ENCODE results near the gene AGAP9. TPM values are rescaled to one million over a fixed set of nuclear protein-coding genes. Genes with fewer than 3 reads are reported as not detected.

AGAP9 gene
- total and polyA plus RNA-seq, 2 of the 13 experiments (the other 11 are each of a cell fraction or from before 2014, with no cell fraction given) = 5.1 to 12.0 TPM

DNA sequence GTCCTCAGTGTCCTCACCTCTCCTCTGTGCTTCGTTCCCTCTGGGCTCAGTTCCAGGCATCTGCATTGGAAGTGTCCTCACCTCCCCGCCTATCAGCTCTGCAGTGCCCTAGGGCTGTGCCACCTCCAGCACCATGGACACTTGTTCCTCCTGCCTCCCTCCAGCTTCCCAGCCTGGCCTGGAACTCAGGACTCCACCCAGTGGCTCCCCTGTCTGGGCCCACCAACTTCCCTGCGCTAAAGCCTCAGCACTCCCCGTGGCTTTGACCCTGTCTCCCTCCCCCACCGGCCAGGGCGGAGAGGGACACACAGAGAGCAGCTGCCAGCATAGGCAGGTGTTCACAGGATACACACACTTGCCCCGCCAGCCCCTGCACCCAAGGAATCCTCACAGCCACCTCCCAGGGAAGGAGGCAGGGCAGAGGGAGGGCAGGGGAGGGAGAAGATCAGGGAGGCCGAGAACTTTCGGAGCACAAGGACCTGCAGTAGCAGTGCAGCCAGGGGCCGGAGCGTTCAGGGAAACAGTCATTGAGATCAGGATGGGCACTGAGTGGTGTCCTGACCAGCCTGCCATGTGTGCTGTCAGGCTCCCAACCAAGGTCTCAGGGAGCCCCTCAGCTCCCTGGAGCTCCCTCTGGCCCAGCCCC lies 70.8 kb downstream of the AGAP9 start:
- ChIA-PET CTCF (ENCODE audit: low intra/inter-chr PET ratio, low total read pairs) (no interaction called here), POLR2A (no interaction called here)
- WGBS (ENCODE audit: low lambda C conversion rate) = 25% methylated on average over 10 of the region's 11 CpGs
- in situ Hi-C loops (cut with HindIII; ENCODE audit: extremely low pct_ligation_motif_present, low pct_unique_long_range_greater_than_20kb) = no loop called here
- DNase-seq (ENCODE audit: low spot score) (no peak), ATAC-seq (peak; percentile 15; the same call in 2 of the 3 replicates), FAIRE-seq (no peak)
- TF ChIP-seq, protein P1, sequence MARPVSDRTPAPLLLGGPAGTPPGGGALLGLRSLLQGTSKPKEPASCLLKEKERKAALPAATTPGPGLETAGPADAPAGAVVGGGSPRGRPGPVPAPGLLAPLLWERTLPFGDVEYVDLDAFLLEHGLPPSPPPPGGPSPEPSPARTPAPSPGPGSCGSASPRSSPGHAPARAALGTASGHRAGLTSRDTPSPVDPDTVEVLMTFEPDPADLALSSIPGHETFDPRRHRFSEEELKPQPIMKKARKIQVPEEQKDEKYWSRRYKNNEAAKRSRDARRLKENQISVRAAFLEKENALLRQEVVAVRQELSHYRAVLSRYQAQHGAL (CRISPR knock-in tag; IDR thresholded peaks at IDR 0.05; ENCODE audit: not compliant biosample characterization) = no peak
- TF ChIP-seq, protein P2, sequence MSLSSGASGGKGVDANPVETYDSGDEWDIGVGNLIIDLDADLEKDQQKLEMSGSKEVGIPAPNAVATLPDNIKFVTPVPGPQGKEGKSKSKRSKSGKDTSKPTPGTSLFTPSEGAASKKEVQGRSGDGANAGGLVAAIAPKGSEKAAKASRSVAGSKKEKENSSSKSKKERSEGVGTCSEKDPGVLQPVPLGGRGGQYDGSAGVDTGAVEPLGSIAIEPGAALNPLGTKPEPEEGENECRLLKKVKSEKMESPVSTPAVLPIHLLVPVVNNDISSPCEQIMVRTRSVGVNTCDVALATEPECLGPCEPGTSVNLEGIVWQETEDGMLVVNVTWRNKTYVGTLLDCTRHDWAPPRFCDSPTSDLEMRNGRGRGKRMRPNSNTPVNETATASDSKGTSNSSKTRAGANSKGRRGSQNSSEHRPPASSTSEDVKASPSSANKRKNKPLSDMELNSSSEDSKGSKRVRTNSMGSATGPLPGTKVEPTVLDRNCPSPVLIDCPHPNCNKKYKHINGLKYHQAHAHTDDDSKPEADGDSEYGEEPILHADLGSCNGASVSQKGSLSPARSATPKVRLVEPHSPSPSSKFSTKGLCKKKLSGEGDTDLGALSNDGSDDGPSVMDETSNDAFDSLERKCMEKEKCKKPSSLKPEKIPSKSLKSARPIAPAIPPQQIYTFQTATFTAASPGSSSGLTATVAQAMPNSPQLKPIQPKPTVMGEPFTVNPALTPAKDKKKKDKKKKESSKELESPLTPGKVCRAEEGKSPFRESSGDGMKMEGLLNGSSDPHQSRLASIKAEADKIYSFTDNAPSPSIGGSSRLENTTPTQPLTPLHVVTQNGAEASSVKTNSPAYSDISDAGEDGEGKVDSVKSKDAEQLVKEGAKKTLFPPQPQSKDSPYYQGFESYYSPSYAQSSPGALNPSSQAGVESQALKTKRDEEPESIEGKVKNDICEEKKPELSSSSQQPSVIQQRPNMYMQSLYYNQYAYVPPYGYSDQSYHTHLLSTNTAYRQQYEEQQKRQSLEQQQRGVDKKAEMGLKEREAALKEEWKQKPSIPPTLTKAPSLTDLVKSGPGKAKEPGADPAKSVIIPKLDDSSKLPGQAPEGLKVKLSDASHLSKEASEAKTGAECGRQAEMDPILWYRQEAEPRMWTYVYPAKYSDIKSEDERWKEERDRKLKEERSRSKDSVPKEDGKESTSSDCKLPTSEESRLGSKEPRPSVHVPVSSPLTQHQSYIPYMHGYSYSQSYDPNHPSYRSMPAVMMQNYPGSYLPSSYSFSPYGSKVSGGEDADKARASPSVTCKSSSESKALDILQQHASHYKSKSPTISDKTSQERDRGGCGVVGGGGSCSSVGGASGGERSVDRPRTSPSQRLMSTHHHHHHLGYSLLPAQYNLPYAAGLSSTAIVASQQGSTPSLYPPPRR (CRISPR knock-in tag; IDR thresholded peaks at IDR 0.05; ENCODE audit: borderline replicate concordance) = no peak
- TF ChIP-seq SIN3B (IDR thresholded peaks at IDR 0.05; ENCODE audit: low read length) (no peak), CEBPG (CRISPR knock-in tag; IDR thresholded peaks at IDR 0.05) (no peak), ZNF549 (CRISPR knock-in tag; IDR thresholded peaks at IDR 0.05) (no peak), ZNF138 (CRISPR knock-in tag; IDR thresholded peaks at IDR 0.05; ENCODE audit: low read depth) (no peak), ZNF558 (CRISPR knock-in tag; IDR thresholded peaks at IDR 0.05; ENCODE audit: borderline replicate concordance) (no peak), ZNF652 (CRISPR knock-in tag; IDR thresholded peaks at IDR 0.05; ENCODE audit: borderline replicate concordance, low read depth) (no peak), HOXA3 (CRISPR knock-in tag; IDR thresholded peaks at IDR 0.05) (no peak)
- TF ChIP-seq, protein P3, sequence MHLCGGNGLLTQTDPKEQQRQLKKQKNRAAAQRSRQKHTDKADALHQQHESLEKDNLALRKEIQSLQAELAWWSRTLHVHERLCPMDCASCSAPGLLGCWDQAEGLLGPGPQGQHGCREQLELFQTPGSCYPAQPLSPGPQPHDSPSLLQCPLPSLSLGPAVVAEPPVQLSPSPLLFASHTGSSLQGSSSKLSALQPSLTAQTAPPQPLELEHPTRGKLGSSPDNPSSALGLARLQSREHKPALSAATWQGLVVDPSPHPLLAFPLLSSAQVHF (CRISPR knock-in tag; IDR thresholded peaks at IDR 0.05) = no peak
- TF ChIP-seq, protein P4, sequence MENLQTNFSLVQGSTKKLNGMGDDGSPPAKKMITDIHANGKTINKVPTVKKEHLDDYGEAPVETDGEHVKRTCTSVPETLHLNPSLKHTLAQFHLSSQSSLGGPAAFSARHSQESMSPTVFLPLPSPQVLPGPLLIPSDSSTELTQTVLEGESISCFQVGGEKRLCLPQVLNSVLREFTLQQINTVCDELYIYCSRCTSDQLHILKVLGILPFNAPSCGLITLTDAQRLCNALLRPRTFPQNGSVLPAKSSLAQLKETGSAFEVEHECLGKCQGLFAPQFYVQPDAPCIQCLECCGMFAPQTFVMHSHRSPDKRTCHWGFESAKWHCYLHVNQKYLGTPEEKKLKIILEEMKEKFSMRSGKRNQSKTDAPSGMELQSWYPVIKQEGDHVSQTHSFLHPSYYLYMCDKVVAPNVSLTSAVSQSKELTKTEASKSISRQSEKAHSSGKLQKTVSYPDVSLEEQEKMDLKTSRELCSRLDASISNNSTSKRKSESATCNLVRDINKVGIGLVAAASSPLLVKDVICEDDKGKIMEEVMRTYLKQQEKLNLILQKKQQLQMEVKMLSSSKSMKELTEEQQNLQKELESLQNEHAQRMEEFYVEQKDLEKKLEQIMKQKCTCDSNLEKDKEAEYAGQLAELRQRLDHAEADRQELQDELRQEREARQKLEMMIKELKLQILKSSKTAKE (CRISPR knock-in tag; IDR thresholded peaks at IDR 0.05; ENCODE audit: borderline replicate concordance) = no peak
- Histone ChIP-seq H3K9me3 (ENCODE audit: low read length) (no peaks in the 10 kb centered on the region), H3K27me3 (ENCODE audit: control insufficient read depth in 1 of 2, insufficient read depth in 2 of 2, low read length in 2 of 2) (peaks cover 9 to 44% of the 10 kb centered on the region in 2 experiments; a peak in 4 of 5 replicates), H3K9ac (ENCODE audit: insufficient read depth, low read depth, low read length) (no peak overlapping the region), H4K20me1 (ENCODE audit: insufficient read depth, low read length) (no peaks in the 10 kb centered on the region), H3K4me2 (ENCODE audit: low read depth, low read length) (no peak overlapping the region), H3K36me3 (replicated peaks in 1 of 2; ENCODE audit: control insufficient read depth in 1 of 2, insufficient read depth in 2 of 2, low read length in 2 of 2) (no peaks in the 10 kb centered on the region), H3K4me3 (replicated peaks in 1 of 3; ENCODE audit: insufficient read depth in 1 of 3, low read depth in 2 of 3, low read length in 3 of 3) (no peak overlapping the region), H3K27ac (ENCODE audit: extremely low read length, insufficient read depth, low read length) (no peak overlapping the region), H3K4me1 (ENCODE audit: insufficient read depth, low read length) (peaks cover 24% of the 10 kb centered on the region), H3K79me2 (ENCODE audit: insufficient read depth, low read length) (no peaks in the 10 kb centered on the region), H2AFZ (ENCODE audit: low read length) (no peak overlapping the region)
- intact Hi-C loops (cut with micrococcal nuclease; ENCODE audit: unreplicated experiment) = no loop called here
- no TSS peak for BruUV-seq (replicated peaks)

Measured in HepG2 (cell line).